Sigmoid colon (tissue), 7 donors: Measurements from ENCODE around the gene INCENP. TPM values are rescaled to one million over a fixed set of nuclear protein-coding genes. Genes with fewer than 3 reads are reported as not detected.

Source experiments
- DNase-seq: peaks from one replicate; pipeline ENCODE4 v3.0.0-alpha.2; 2019
- H3K27ac ChIP-seq, 4 donors: fragments of 200-600 bp; sonication (generic); one replicate each; pipeline ENCODE4 v1.5.1; 2016 to 2019; ENCODE audit warnings: mild to moderate bottlenecking in 1 of 4
- H3K27me3 ChIP-seq, 3 donors: fragments of 200-600 bp; sonication (generic); one replicate each; pipeline ENCODE4 v1.5.1; 2019; ENCODE audit warnings: mild to moderate bottlenecking in 1 of 3
- H3K36me3 ChIP-seq, 4 donors: fragments of 200-600 bp; sonication (generic); one replicate each; pipeline ENCODE4 v1.5.1; 2016 to 2019
- H3K4me1 ChIP-seq, 4 donors: fragments of 200-600 bp; sonication (generic); one replicate each; pipeline ENCODE4 v1.5.1; 2017 to 2019
- H3K4me3 ChIP-seq, 4 donors: fragments of 200-600 bp; sonication (generic); one replicate each; pipeline ENCODE4 v1.5.1; 2017 to 2019; ENCODE audit warnings: mild to moderate bottlenecking in 2 of 4, moderate library complexity in 1 of 4
- H3K9me3 ChIP-seq, 4 donors: fragments of 200-600 bp in 3 of 4; sonication (generic) in 3 of 4; one replicate each; pipeline versions ENCODE4 v1.5.1 to v1.6.1; 2013 to 2019
- CTCF ChIP-seq, 4 experiments: fragments of 450-650 bp in 3 of 4; fragments of 200-600 bp in 1 of 4; IDR thresholded peaks; one replicate each; pipeline ENCODE4 v1.5.1; 2016 to 2019; ENCODE audit warnings: antibody characterized with exemption in 4 of 4, mild to moderate bottlenecking in 3 of 4, moderate library complexity in 2 of 4
- EP300 ChIP-seq, 4 donors: sonication (generic); formaldehyde crosslinking; IDR thresholded peaks; one replicate each; pipeline ENCODE4 v1.6.1; 2017; ENCODE audit warnings: antibody characterized with exemption in 4 of 4
- POLR2A ChIP-seq, 2 donors: fragments of 450-650 bp; IDR thresholded peaks; one replicate each; pipeline ENCODE4 v1.6.1; 2016; ENCODE audit warnings: antibody characterized with exemption in 2 of 2, mild to moderate bottlenecking in 2 of 2, moderate library complexity in 2 of 2
- POLR2AphosphoS5 ChIP-seq, 4 donors: sonication (generic); formaldehyde crosslinking; IDR thresholded peaks; one replicate each; pipeline ENCODE4 v1.6.1; 2017; ENCODE audit warnings: antibody characterized with exemption in 4 of 4
- WGBS, 2 donors: extraction: QIAGEN DNeasy Blood & Tissue Kit; methylation state at CpG; one replicate each; pipeline ENCODE4 v1.1.7; 2013; 5-methylcytosine and 5-hydroxymethylcytosine counted together
- intact Hi-C: fragments of 100-400 bp; cut with DNase I; formaldehyde crosslinking; loops from one replicate; pipeline ENCODE4 v1.15.1; 2023
- polyA plus RNA-seq, 3 donors: library from polyadenylated mRNA; stranded (reverse); fragments of 200-250 nt; gene quantifications; one replicate each; pipeline ENCODE4 v1.2.3, GENCODE V29; 2013
- total RNA-seq, 4 donors: library from RNA; depleted of rRNA; stranded (reverse); fragments of >200 nt; gene quantifications; one replicate each; pipeline ENCODE4 v1.1.0, GENCODE V29; 2016
- donor health status: healthy with polysubstance abuse.
- donor health status: Bipolar disorder and iron deficiency.
- donor health status: healthy.

The INCENP gene
- total and polyA plus RNA-seq, 7 donors, result 4.2 to 25.3 (median 8.9) TPM

- H3K4me3 ChIP-seq, result no peak overlapping the region
- no peaks in the 10 kb centered on the region for H3K27me3 ChIP-seq
- no peak for DNase-seq
- H3K9me3 ChIP-seq, result no peaks in the 10 kb centered on the region
- peaks cover 0 to 11% (median 4%) of the 10 kb centered on the region in 4 donors for H3K4me1 ChIP-seq
- intact Hi-C loops, result no loop called here
- no peaks in the 10 kb centered on the region for H3K36me3 ChIP-seq
- WGBS, 2 donors, result 74 to 87% methylated on average over 5 of the region's 5 CpGs
- no peak overlapping the region for H3K27ac ChIP-seq
- TF ChIP-seq EP300 (IDR thresholded peaks at IDR 0.05), result no peak
- no peak for TF ChIP-seq POLR2A (IDR thresholded peaks at IDR 0.05)
- no peak for TF ChIP-seq CTCF (IDR thresholded peaks at IDR 0.05)
- no peak for TF ChIP-seq POLR2AphosphoS5 (IDR thresholded peaks at IDR 0.05)
Observed at GRCh38 chr11:62115085-62115694, 8.6 kb upstream of the INCENP start.

DNA sequence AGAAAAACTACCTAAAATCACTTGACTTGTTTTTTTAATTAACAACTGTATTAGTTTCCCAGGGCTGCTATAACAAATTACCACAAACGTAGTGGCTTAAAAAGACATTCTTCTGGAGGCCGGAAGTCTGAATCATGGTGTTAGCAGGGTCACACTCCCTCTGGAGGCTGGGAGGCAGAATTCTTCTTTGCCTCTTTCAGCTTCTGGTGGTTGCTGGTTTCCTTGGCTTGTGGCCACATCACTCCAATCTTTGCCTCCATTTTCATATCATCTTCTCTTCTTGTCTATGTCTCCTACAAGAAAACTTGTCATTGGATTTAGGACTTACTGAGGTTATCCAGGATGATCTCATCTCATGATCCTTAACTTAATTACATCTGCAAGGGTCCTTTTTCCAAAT is 7.4 kb upstream of the INCENP start:
- H3K36me3 ChIP-seq, result no peaks in the 10 kb centered on the region
- intact Hi-C loops, result no loop called here
- WGBS, 2 donors, result 44 to 64% methylated on average over 2 of the region's 2 CpGs

GRCh38 chr11:62119569-62119968 is 4.2 kb upstream of the INCENP start:
- intact Hi-C loops, result no loop called here
- no peak overlapping the region for H3K4me3 ChIP-seq

More for the DNA sequence above, 7.4 kb upstream of the INCENP start:
- TF ChIP-seq POLR2AphosphoS5 (IDR thresholded peaks at IDR 0.05), result no peak
- Histone ChIP-seq H3K4me3 (no peak overlapping the region), H3K27me3 (no peaks in the 10 kb centered on the region), H3K27ac (no peak overlapping the region), H3K4me1 (peaks cover 0 to 11% (median 4%) of the 10 kb centered on the region in 4 donors), H3K9me3 (no peaks in the 10 kb centered on the region)
- DNase-seq, result no peak

GRCh38 chr11:62120001-62120400 is 3.8 kb upstream of the INCENP start:
- WGBS, 2 donors, result 70 to 80% methylated on average over 4 of the region's 4 CpGs
- TF ChIP-seq CTCF (IDR thresholded peaks at IDR 0.05) (no peak), POLR2A (IDR thresholded peaks at IDR 0.05) (no peak), POLR2AphosphoS5 (IDR thresholded peaks at IDR 0.05) (no peak), EP300 (IDR thresholded peaks at IDR 0.05) (no peak)
- no peaks in the 10 kb centered on the region for H3K9me3 ChIP-seq
- intact Hi-C loops, result loop anchor here (10.0 kb wide), 1 partner anchor 775 kb away; no protein-coding TSS in a partner anchor
- peaks cover 0 to 12% (median 8%) of the 10 kb centered on the region in 4 donors for H3K4me1 ChIP-seq
- DNase-seq, result no peak
- no peaks in the 10 kb centered on the region for H3K36me3 ChIP-seq
- no peak overlapping the region for H3K27ac ChIP-seq
- H3K27me3 ChIP-seq, result no peaks in the 10 kb centered on the region
- no peak overlapping the region for H3K4me3 ChIP-seq

More at GRCh38 chr11:62119569-62119968, 4.2 kb upstream of the INCENP start:
- Histone ChIP-seq H3K36me3 (no peaks in the 10 kb centered on the region), H3K4me1 (peaks cover 0 to 8% (median 3%) of the 10 kb centered on the region in 4 donors), H3K27ac (no peak overlapping the region), H3K9me3 (no peaks in the 10 kb centered on the region), H3K27me3 (no peaks in the 10 kb centered on the region)
- TF ChIP-seq POLR2AphosphoS5 (IDR thresholded peaks at IDR 0.05), result no peak
- 63 to 84% methylated on average over 3 of the region's 3 CpGs for WGBS, 2 donors
- no peak for DNase-seq

- WGBS, 2 donors, result 73 to 90% methylated on average over 5 of the region's 5 CpGs
Observed at GRCh38 chr11:62120431-62120830, 3.4 kb upstream of the INCENP start.

More at GRCh38 chr11:62120431-62120830, 3.4 kb upstream of the INCENP start:
- intact Hi-C loops, result loop anchor here (10.0 kb wide), 1 partner anchor 774 kb away; no protein-coding TSS in a partner anchor
- peaks cover 0 to 17% (median 11%) of the 10 kb centered on the region in 4 donors for H3K4me1 ChIP-seq
- no peaks in the 10 kb centered on the region for H3K9me3 ChIP-seq
- H3K36me3 ChIP-seq, result no peaks in the 10 kb centered on the region
- no peak overlapping the region for H3K27ac ChIP-seq
- DNase-seq, result no peak
- no peak overlapping the region for H3K4me3 ChIP-seq
- H3K27me3 ChIP-seq, result no peaks in the 10 kb centered on the region
- TF ChIP-seq POLR2AphosphoS5 (IDR thresholded peaks at IDR 0.05) (no peak), EP300 (IDR thresholded peaks at IDR 0.05) (no peak), CTCF (IDR thresholded peaks at IDR 0.05) (no peak), POLR2A (IDR thresholded peaks at IDR 0.05) (no peak)
